Astrocyte (in vitro differentiated cells and primary cell): ENCODE data around the gene ITPKB.

Source experiments
- CTCF ChIP-seq: IDR thresholded peaks from 2 replicates; pipeline ENCODE4 v1.5.1; 2011; ENCODE audit warnings: low read depth, mild to moderate bottlenecking, inconsistent platforms, low read length, moderate library complexity; ENCODE audit not compliant: insufficient read depth
- EZH2 ChIP-seq: IDR thresholded peaks from 2 replicates; pipeline ENCODE4 v1.6.1; 2012; ENCODE audit warnings: mild to moderate bottlenecking, low read length, inconsistent platforms; ENCODE audit not compliant: insufficient read depth

- no peak for TF ChIP-seq CTCF
- TF ChIP-seq EZH2: no peak
These were observed 43.0 kb upstream of the ITPKB start for GRCh38 chr1:226781937-226782609.
